Fibroblast of skin of left quadriceps (primary cell): ENCODE measurements around the gene VAMP1.

Experiments
- DNase-seq, 2 experiments: peaks; one replicate each; pipeline ENCODE4 v3.0.0-alpha.2; 2013; ENCODE audit warnings: low read depth in 2 of 2

VAMP1 gene

GRCh38 chr12:6425590-6426531, 44.6 kb downstream of the VAMP1 start:
- no peak for DNase-seq

- no peak for DNase-seq
Observed at GRCh38 chr12:6424866-6425265, 45.6 kb downstream of the VAMP1 start.

- DNase-seq: no peak
Observed at GRCh38 chr12:6424008-6424347, 46.5 kb downstream of the VAMP1 start.

GRCh38 chr12:6423267-6424007, 47.0 kb downstream of the VAMP1 start:
- DNase-seq: peak; percentile 79 to 82

- no peak for DNase-seq
Observed at GRCh38 chr12:6420364-6420763, 50.1 kb downstream of the VAMP1 start.

- DNase-seq: no peak
Observed at GRCh38 chr12:6418796-6419195, 51.7 kb downstream of the VAMP1 start.

GRCh38 chr12:6416596-6416995, 53.9 kb downstream of the VAMP1 start:
- no peak for DNase-seq
